Renal cortical epithelial cell (primary cell): ENCODE results near the gene LSM14A. TPM values are rescaled to one million over a fixed set of nuclear protein-coding genes. Genes with fewer than 3 reads are reported as not detected.
A peak's percentile ranks its signal among the peaks of the same experiment; 100 is the strongest.
"Not testable (repeated sequence)": the region's sequence is repeated elsewhere in the genome, so short reads cannot be mapped to it uniquely, and the experiment has no call there.

ENCODE experiments used
- DNase-seq: peaks from one replicate; pipeline ENCODE4 v3.0.0-alpha.2; 2011; ENCODE audit warnings: low read depth
- total RNA-seq: library from RNA; depleted of rRNA; stranded (reverse); fragments of >200 nt; gene quantifications from 2 replicates; pipeline ENCODE4 v1.2.3, GENCODE V29; 2014

Gene LSM14A
- total RNA-seq = 75.9 and 112 TPM in 2 replicates

GRCh38 chr19:34171877-34172660, at the start of gene LSM14A:
Gene LSM14A, plus strand, starts transcription at chr19:34172504. Its CDS starts 139 bp downstream, at chr19:34172643.
- DNase-seq = peak; percentile 59

- no peak for DNase-seq
Measured at GRCh38 chr19:34124828-34125227, 47.5 kb upstream of the LSM14A start.

GRCh38 chr19:34126966-34127365, 45.3 kb upstream of the LSM14A start:
- no peak for DNase-seq

GRCh38 chr19:34127684-34128189, 44.6 kb upstream of the LSM14A start:
- DNase-seq = no peak

- DNase-seq = no peak
Measured at GRCh38 chr19:34128558-34129250, 43.6 kb upstream of the LSM14A start.

- no peak for DNase-seq
Measured at GRCh38 chr19:34131100-34131499, 41.2 kb upstream of the LSM14A start.

- DNase-seq = not testable (repeated sequence)
Measured at GRCh38 chr19:34132145-34132544, 40.2 kb upstream of the LSM14A start.

- not testable (repeated sequence) for DNase-seq
Measured at GRCh38 chr19:34132706-34133105, 39.6 kb upstream of the LSM14A start.

- peak; percentile 36 for DNase-seq
Measured at GRCh38 chr19:34134190-34135053, 37.9 kb upstream of the LSM14A start.

- peak; percentile 23 for DNase-seq
Measured at GRCh38 chr19:34135054-34135800, 37.1 kb upstream of the LSM14A start.

GRCh38 chr19:34135821-34136611, 36.3 kb upstream of the LSM14A start:
- DNase-seq = no peak

GRCh38 chr19:34141025-34141424, 31.3 kb upstream of the LSM14A start:
- DNase-seq = no peak

GRCh38 chr19:34142440-34142839, 29.9 kb upstream of the LSM14A start:
- DNase-seq = no peak

GRCh38 chr19:34145741-34146202, 26.5 kb upstream of the LSM14A start:
- peak; percentile 43 for DNase-seq

- no peak for DNase-seq
Measured at GRCh38 chr19:34148658-34149185, 23.6 kb upstream of the LSM14A start.

GRCh38 chr19:34149873-34150272, 22.4 kb upstream of the LSM14A start:
- DNase-seq = no peak

GRCh38 chr19:34150558-34150957, 21.7 kb upstream of the LSM14A start:
- no peak for DNase-seq

GRCh38 chr19:34151439-34151838, 20.9 kb upstream of the LSM14A start:
- DNase-seq = no peak

GRCh38 chr19:34154401-34154800, 17.9 kb upstream of the LSM14A start:
- DNase-seq = no peak

- no peak for DNase-seq
Measured at GRCh38 chr19:34155686-34156085, 16.6 kb upstream of the LSM14A start.
